ENCODE data around the gene TBC1D22A. TPM values are rescaled to one million over a fixed set of nuclear protein-coding genes. Genes with fewer than 3 reads are reported as not detected.

The TBC1D22A gene
- total and polyA plus RNA-seq, 2 experiments from 2014 or later, result 9.6 to 13.3 TPM

- TF ChIP-seq REST (IDR thresholded peaks at IDR 0.05; ENCODE audit: unreplicated experiment) (no peak), ZNF331 (CRISPR knock-in tag; IDR thresholded peaks at IDR 0.05; ENCODE audit: low read depth) (no peak), CTCF (conservative IDR thresholded peaks at IDR 0.05; ENCODE audit: low read depth in 2 of 2) (no peak), ETS1 (IDR thresholded peaks at IDR 0.05) (no peak), POLR2AphosphoS5 (IDR thresholded peaks at IDR 0.05; ENCODE audit: low read depth) (no peak), EZH2phosphoT487 (IDR thresholded peaks at IDR 0.05; ENCODE audit: unreplicated experiment) (no peak), EZH2 (IDR thresholded peaks at IDR 0.05; ENCODE audit: low read depth, unreplicated experiment) (no peak), JUNB (IDR thresholded peaks at IDR 0.05; ENCODE audit: unreplicated experiment) (no peak)
These were observed 79.1 kb downstream of the TBC1D22A start (continued) for GRCh38 chr22:46841522-46841921.

GRCh38 chr22:46842606-46843005 is 80.2 kb downstream of the TBC1D22A start:
- no peaks in the 10 kb centered on the region for H3K9me2 ChIP-seq (ENCODE audit: insufficient read depth)
- Mint-ChIP-seq H3K9me3 (no peaks in the 10 kb centered on the region), H3K36me3 (ENCODE audit: low read depth) (no peaks in the 10 kb centered on the region), H3K4me1 (peaks cover 10% of the 10 kb centered on the region; the same call in 2 of the 3 replicates), H3K4me3 (no peak overlapping the region), H3K27me3 (ENCODE audit: insufficient read depth, low read depth, poor library complexity) (no peaks in the 10 kb centered on the region), H3K27ac (no peak overlapping the region)
- no peak overlapping the region for H3K27ac ChIP-seq (ENCODE audit: low read depth)
- no peaks in the 10 kb centered on the region for H3F3A ChIP-seq (replicated peaks; ENCODE audit: low read depth)
- no peaks in the 10 kb centered on the region for H4K20me1 ChIP-seq (replicated peaks; ENCODE audit: insufficient read depth)
- no peaks in the 10 kb centered on the region for H3K36me3 ChIP-seq (ENCODE audit: insufficient read depth)
- no peaks in the 10 kb centered on the region for H3K4me1 ChIP-seq (ENCODE audit: insufficient read depth)
- H3K79me2 ChIP-seq (replicated peaks; ENCODE audit: insufficient read depth), result 0 out of 2 replicates have a peak, but pooled peaks cover under 1% of the 10 kb centered on the region
- H3K4me2 ChIP-seq, result no peak overlapping the region
- ATAC-seq (no peak), DNase-seq (ENCODE audit: low spot score) (no peak)
- no peak overlapping the region for H3K4me3 ChIP-seq
- no peak overlapping the region for H2AFZ ChIP-seq
- no peaks in the 10 kb centered on the region for H3K27me3 ChIP-seq (ENCODE audit: insufficient read depth)
- TF ChIP-seq POLR2AphosphoS5 (IDR thresholded peaks at IDR 0.05; ENCODE audit: low read depth) (no peak), STAT1 (IDR thresholded peaks at IDR 0.05; ENCODE audit: unreplicated experiment) (no peak), EZH2 (IDR thresholded peaks at IDR 0.05; ENCODE audit: low read depth, unreplicated experiment) (no peak), REST (IDR thresholded peaks at IDR 0.05; ENCODE audit: unreplicated experiment) (no peak), ZNF331 (CRISPR knock-in tag; IDR thresholded peaks at IDR 0.05; ENCODE audit: low read depth) (no peak), JUNB (IDR thresholded peaks at IDR 0.05; ENCODE audit: unreplicated experiment) (no peak)
